ENCODE measurements around the gene OTOGL. TPM values are rescaled to one million over a fixed set of nuclear protein-coding genes. Genes with fewer than 3 reads are reported as not detected.

OTOGL gene
- under 0.01 TPM in 1 of 2 replicates, not detected in the other for total RNA-seq

DNA sequence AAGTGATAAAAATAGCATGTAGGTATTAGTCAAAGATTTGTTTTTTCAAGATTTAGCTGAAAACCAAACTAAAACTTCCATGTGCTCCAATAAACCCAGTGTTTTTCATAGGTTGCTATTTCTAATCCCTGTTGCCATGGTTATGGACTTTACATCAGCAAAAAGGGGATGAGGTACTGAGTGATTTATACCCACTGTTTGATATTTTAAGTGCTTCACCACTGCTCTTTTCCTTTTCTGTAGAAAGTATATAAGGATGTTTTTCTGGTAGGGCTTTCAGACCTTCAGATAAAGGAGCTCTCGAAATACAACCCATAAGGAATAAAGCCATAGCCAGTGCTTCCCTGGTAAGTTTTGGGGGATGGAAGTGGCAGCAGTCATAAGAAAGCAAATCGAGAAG, at the start of gene OTOGL:
Gene OTOGL, plus strand, starts transcription at position 279 of the 400 bp plus-strand sequence. CDS start 109,895 bp downstream, outside the sequence.

Other genes starting within 250 kb of the OTOGL start
- 91.9 and 105 TPM in 2 replicates for gene PPP1R12A, start 164.4 kb upstream of the OTOGL start, total RNA-seq